HG02973 (cell line): ENCODE data around the gene CLASP1.

Experiments used
- ATAC-seq: cut with Tn5 transposase; IDR thresholded peaks from one replicate; pipeline ENCODE4 v1.9.1; 2021; ENCODE audit warnings: moderate library complexity; ENCODE audit not compliant: unreplicated experiment

Gene CLASP1

GRCh38 chr2:121550669-121551068 is 98.6 kb downstream of the CLASP1 start:
- ATAC-seq: no peak

DNA sequence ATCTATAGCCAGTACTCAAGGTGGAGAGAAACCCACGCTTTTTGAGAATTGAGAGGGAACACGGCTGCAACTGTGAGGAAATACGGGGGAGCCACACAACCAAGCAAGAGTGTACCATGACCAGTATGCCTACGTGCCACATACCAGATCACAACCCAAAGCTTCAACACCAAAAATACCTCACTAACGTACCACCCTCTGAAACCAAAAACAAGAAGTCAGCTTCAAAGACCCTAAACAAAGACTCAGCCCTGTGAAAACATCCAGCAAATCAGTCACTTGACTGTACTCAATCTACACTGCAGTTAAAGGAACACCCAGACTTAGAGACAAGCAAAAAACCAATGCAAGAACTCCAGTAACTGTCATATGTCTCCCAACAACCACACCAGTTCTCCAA is 101.6 kb downstream of the CLASP1 start:
- ATAC-seq: no peak

DNA sequence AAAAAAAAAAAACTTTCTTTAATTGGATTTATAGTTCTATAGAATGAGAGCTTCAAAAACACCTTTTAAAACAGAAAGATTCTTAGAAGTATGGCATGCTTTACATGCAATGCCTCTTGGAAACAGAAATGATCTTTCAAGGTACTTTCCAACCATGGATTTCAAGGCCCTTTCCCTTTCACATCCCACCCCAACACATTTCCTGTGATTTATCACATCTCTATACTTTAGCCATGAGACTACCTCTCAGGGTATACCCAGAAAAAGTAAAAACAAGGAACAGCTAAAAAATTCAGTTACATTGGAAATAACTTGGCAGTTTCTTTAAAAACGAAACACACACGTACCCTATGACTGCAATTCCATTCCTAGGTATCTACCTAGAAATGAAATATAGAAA is 103.3 kb downstream of the CLASP1 start:
- no peak for ATAC-seq

- no peak for ATAC-seq
Measured at GRCh38 chr2:121545257-121545656, 104.0 kb downstream of the CLASP1 start.

DNA sequence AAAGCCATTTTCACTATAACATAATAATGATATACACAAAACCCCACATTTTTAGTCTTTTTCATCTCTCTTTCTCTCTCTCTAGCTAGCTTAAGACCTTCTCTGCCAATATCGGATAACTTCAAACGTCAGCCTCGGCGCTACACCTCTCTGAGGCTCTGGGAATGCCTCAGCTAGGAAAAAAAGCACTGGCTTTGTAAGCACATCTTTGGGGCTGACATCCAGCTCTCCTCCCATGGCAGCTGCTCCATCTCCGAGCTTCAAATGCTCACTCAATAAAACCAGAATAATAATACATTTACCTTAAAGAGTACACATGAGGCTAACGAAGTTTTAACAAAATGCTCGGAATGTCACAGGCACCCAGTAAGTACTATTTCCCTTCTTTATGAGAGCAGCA is 107.8 kb downstream of the CLASP1 start:
- ATAC-seq: no peak

GRCh38 chr2:121539750-121540469 is 109.4 kb downstream of the CLASP1 start:
- no peak for ATAC-seq

DNA sequence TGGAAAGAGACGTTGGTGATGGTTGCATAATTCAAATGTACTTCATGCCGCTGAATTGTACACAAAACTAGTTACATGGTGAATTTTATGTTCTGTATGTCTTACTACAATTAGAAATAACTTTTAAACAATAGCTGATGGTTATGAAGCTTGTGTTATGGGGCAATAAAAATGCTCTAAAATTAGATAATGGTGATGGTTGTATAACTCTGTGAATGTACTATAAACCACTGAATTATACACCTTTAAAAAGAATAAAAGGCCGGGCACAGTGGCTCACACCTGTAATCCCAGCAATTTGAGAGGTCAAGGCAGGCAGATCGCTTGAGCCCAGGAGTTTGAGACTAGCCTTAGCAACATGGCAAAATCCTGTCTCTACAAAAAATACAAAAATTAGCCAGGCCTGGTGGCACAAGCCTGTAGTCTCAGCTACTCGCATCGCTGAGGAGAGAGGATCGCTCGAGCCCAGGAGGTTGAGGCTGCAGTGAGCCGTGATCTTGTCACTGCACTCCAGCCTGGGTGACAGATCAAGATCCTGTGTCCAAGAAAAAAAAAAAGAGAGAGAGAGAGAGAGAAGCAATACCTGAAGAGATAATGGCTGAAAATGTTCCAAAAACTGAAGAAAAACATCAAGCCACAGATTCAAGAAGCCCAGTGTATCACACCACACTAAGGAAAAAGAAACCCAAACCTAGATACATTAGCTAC is 112.3 kb downstream of the CLASP1 start:
- ATAC-seq: no peak

- ATAC-seq: no peak
Measured at GRCh38 chr2:121536347-121536746, 112.9 kb downstream of the CLASP1 start.

DNA sequence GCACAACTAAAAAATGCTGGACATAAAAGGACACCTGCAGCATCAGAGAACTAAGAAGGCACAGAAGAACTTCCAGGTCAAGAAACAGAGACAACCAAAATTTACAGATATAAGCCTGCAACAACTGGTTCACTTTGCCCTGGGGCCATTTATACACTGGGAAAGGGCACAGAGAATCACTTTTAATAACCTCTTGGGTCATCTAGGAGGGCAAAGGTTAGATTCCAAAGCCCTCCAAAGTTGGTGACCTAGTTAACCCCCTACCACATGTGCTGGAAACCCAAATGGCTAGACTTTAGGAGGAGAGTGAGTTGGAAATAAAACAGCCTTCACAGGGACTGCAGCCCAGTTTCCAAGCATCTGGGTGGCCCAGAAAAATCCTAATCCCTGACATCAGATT is 115.3 kb downstream of the CLASP1 start:
- no peak for ATAC-seq

GRCh38 chr2:121532894-121533293 is 116.4 kb downstream of the CLASP1 start:
- no peak for ATAC-seq

DNA sequence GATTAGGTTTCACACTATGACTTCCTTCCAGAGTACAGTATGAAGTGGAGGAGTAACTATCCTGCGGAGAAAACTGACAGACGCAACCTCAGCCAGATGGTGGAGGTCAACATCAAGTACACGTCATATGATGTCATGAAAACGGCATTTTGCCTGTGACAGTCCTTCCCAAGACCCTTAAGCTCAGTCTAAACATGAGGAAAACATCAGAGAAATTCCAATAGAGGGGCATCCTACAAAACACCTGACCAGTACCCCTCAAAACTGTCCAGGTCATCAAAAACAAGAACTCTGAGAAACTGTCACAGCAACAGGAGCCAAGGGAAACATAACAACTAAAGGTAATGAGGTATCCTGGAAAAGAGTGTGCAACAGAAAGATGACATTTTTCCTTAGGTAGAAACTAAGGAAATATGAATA is 116.9 kb downstream of the CLASP1 start:
- no peak for ATAC-seq

- peak; percentile 49 for ATAC-seq
Measured at GRCh38 chr2:121530212-121530705, 119.0 kb downstream of the CLASP1 start.

DNA sequence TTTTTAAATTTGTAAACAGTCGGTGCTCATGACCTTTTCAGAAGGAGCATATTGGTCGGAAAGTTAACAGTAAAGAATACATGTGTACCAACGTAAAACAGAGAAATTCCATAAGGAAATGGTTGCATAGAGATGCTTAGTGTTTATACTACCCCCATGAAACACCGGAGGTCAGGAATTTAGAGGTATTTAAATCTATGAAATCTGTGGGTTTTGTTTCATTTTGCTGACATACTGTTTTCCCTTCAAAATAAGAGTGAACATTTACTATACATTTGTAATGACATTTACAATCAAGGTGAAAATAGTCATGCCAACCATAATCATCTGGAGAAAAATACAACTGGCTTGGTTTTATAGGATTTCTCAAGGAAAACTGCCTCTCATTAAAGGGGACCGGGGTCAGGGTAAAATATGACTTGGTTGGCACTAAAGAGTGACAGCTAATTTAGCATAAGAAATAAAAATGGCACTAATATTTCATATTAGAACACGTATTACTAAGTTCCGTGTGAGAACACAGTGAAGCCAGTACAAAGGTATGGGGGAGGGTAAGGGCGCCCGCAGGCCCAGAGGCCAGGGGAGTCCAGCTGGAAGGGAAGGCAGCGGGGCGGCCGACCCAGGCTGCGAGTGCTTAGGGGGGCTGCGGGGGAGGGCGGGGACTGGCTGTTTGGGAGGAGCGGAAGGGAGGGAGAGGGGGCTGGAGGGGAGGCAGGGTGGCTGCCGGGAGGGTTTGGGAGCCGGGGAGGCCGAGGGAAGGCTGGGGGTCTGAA is 119.6 kb downstream of the CLASP1 start:
- ATAC-seq: peak; percentile 2

- ATAC-seq: no peak
Measured at GRCh38 chr2:121527009-121527682, 122.1 kb downstream of the CLASP1 start.

- ATAC-seq: no peak
Measured at GRCh38 chr2:121524685-121525425, 124.4 kb downstream of the CLASP1 start.

DNA sequence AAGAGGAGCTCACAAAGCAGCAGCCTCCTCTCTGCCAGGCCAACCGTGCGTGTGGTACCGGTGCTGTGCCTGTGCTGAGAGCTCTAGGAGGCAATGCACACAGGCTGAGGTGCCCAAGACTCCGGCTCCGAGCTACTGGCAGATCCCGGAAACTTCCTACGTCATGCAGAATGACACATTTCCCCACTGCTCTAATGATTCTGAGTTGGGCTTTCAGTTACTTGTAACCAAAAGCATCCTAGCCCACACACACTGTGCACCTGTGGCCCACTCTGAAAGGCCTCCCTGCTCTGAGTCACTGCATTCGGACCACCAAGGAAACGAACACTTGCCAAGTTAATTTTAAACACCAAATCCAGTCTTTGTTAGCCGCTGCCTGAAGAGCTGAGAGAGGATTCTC is 127.9 kb downstream of the CLASP1 start:
- no peak for ATAC-seq

DNA sequence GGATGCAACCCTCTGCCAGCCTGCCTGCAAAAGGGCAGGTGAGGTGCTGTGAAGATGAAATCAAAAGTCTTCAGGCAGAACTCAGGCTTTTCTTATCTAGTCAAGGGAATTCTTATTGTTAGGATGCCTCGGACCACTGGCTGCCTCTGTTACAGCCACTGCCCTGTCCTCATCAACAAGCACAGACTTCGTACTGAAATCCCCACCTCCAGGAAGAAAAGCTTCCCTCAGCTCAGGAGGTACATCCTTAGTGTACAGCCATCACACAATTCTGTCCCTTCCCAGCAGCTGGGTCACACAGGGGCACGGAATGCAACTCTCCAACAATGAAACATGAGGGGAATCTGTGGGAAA is 128.6 kb downstream of the CLASP1 start:
- no peak for ATAC-seq

GRCh38 chr2:121519732-121520640 is 129.3 kb downstream of the CLASP1 start:
- ATAC-seq: no peak

DNA sequence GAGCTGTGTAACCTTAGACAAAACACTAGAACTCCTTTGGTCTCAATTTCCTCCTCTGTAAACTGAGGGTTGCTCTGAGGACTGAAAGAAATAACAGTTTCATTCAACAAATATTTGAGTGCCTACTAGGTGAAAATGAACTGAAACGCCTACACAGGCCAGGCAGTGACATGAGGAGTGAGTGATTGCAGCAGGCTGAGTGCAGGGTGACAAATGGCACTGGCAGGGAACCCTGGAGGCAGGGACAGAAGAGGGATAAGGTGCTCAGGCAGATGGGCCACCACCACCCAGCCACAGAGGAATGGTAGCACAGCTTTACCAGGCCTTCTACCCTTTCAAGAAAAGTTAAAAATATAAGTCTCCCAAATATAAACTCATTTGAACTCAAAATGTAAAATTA is 130.1 kb downstream of the CLASP1 start:
- ATAC-seq: no peak
